T-helper 17 cell (primary cell): ENCODE results near the gene ADGRD2. TPM values are rescaled to one million over a fixed set of nuclear protein-coding genes. Genes with fewer than 3 reads are reported as not detected.

ENCODE experiments used
- ATAC-seq: fragments of 150-1000 bp; cut with Tn5 transposase; 2 replicates; pipeline ENCODE4 v1.10.0; 2021; ENCODE audit warnings: mild to moderate bottlenecking, moderate library complexity
- DNase-seq, 3 donors: peaks; one replicate each; pipeline versions ENCODE4 v3.0.0 to v3.0.0-alpha.2; 2020 to 2021
- H3K9me3 ChIP-seq: one replicate; pipeline ENCODE4 v1.7.0; 2013; ENCODE audit warnings: low read length, mild to moderate bottlenecking; ENCODE audit not compliant: control insufficient read depth, poor library complexity, severe bottlenecking
- H3K27ac Mint-ChIP-seq: one replicate; pipeline ENCODE4 v1.8.0; 2022; ENCODE audit warnings: mild to moderate bottlenecking, moderate library complexity, mixed read lengths
- H3K27me3 Mint-ChIP-seq: one replicate; pipeline ENCODE4 v1.8.0; 2022; ENCODE audit warnings: mixed read lengths
- H3K36me3 Mint-ChIP-seq: one replicate; pipeline ENCODE4 v1.8.0; 2022; ENCODE audit warnings: low read depth, mixed read lengths
- H3K4me1 Mint-ChIP-seq: one replicate; pipeline ENCODE4 v1.8.0; 2022; ENCODE audit warnings: mild to moderate bottlenecking, mixed read lengths
- H3K4me3 Mint-ChIP-seq: one replicate; pipeline ENCODE4 v1.8.0; 2022; ENCODE audit warnings: mild to moderate bottlenecking, moderate library complexity, mixed read lengths
- total RNA-seq, 4 donors: library from RNA in 2 of 4; stranded (reverse) in 2 of 4; gene quantifications; one replicate each; pipeline ENCODE4 v1.2.3 and lab custom pipeline; 2022 to 2026

The ADGRD2 gene
- total RNA-seq (not detected), total RNA-seq (lab: John Stamatoyannopoulos, UW) (0 reads per million in 2 donors)

- no peaks in the 10 kb centered on the region for H3K9me3 ChIP-seq
- no peak for DNase-seq
- Mint-ChIP-seq H3K4me3 (no peak within 1 kb of the TSS), H3K27ac (no peak within 1 kb of the TSS), H3K27me3 (peaks cover 45% of the 10 kb centered on the region), H3K4me1 (no peaks in the 10 kb centered on the region), H3K36me3 (no peaks in the 10 kb centered on the region)
- no peak for ATAC-seq
Measured at GRCh38 chr9:124450241-124450924, at the start of gene ADGRD2. Gene ADGRD2 (plus strand): TSS chr9:124450451. CDS start chr9:124451667, 1,216 bp downstream.

GRCh38 chr9:124403246-124403645 is 47.0 kb upstream of the ADGRD2 start:
- H3K27ac Mint-ChIP-seq = no peak overlapping the region
- H3K36me3 Mint-ChIP-seq = peaks cover 6% of the 10 kb centered on the region
- H3K4me3 Mint-ChIP-seq = no peak overlapping the region
- no peaks in the 10 kb centered on the region for H3K9me3 ChIP-seq
- H3K27me3 Mint-ChIP-seq = no peaks in the 10 kb centered on the region
- peaks cover 22% of the 10 kb centered on the region for H3K4me1 Mint-ChIP-seq
- DNase-seq (no peak), ATAC-seq (no peak)

- DNase-seq (no peak), ATAC-seq (no peak)
- Mint-ChIP-seq H3K36me3 (peaks cover 6% of the 10 kb centered on the region), H3K27me3 (no peaks in the 10 kb centered on the region), H3K4me3 (no peak overlapping the region), H3K4me1 (peaks cover 19% of the 10 kb centered on the region), H3K27ac (no peak overlapping the region)
- no peaks in the 10 kb centered on the region for H3K9me3 ChIP-seq
Measured at GRCh38 chr9:124409410-124409809, 40.8 kb upstream of the ADGRD2 start.

- no peak for DNase-seq
- ATAC-seq = no peak
- Mint-ChIP-seq H3K27me3 (no peaks in the 10 kb centered on the region), H3K4me1 (peaks cover 24% of the 10 kb centered on the region), H3K36me3 (peaks cover 6% of the 10 kb centered on the region), H3K4me3 (no peak overlapping the region), H3K27ac (no peak overlapping the region)
- H3K9me3 ChIP-seq = no peaks in the 10 kb centered on the region
Measured at GRCh38 chr9:124410321-124410913, 39.8 kb upstream of the ADGRD2 start.

- H3K27me3 Mint-ChIP-seq = no peaks in the 10 kb centered on the region
- ATAC-seq (no peak), DNase-seq (no peak)
- peaks cover 5% of the 10 kb centered on the region for H3K36me3 Mint-ChIP-seq
- H3K4me3 Mint-ChIP-seq = no peak overlapping the region
- H3K27ac Mint-ChIP-seq = no peak overlapping the region
- peaks cover 25% of the 10 kb centered on the region for H3K4me1 Mint-ChIP-seq
- no peaks in the 10 kb centered on the region for H3K9me3 ChIP-seq
Measured at GRCh38 chr9:124411514-124412227, 38.6 kb upstream of the ADGRD2 start.

- H3K9me3 ChIP-seq = no peaks in the 10 kb centered on the region
- H3K36me3 Mint-ChIP-seq = peaks cover 5% of the 10 kb centered on the region
Measured at GRCh38 chr9:124412228-124412575, 38.0 kb upstream of the ADGRD2 start.

GRCh38 chr9:124414612-124415011 is 35.6 kb upstream of the ADGRD2 start:
- DNase-seq (no peak), ATAC-seq (no peak)
- H3K9me3 ChIP-seq = no peaks in the 10 kb centered on the region
- Mint-ChIP-seq H3K4me3 (peak overlapping the region; percentile 93), H3K27me3 (no peaks in the 10 kb centered on the region), H3K36me3 (peaks cover 5% of the 10 kb centered on the region), H3K4me1 (peaks cover 19% of the 10 kb centered on the region), H3K27ac (peak overlapping the region; percentile 92)

More at GRCh38 chr9:124412228-124412575, 38.0 kb upstream of the ADGRD2 start:
- no peak overlapping the region for H3K4me3 Mint-ChIP-seq
- no peak overlapping the region for H3K27ac Mint-ChIP-seq
- DNase-seq = no peak
- H3K4me1 Mint-ChIP-seq = peaks cover 25% of the 10 kb centered on the region
- ATAC-seq = no peak
- no peaks in the 10 kb centered on the region for H3K27me3 Mint-ChIP-seq

- Mint-ChIP-seq H3K27ac (peak within 1 kb of the TSS; percentile 92), H3K27me3 (no peaks in the 10 kb centered on the region), H3K4me3 (peak within 1 kb of the TSS; percentile 93), H3K4me1 (peaks cover 21% of the 10 kb centered on the region), H3K36me3 (peaks cover 5% of the 10 kb centered on the region)
- DNase-seq (peak; percentile 92 to 96 (median 96)), ATAC-seq (peak; percentile 93)
- no peaks in the 10 kb centered on the region for H3K9me3 ChIP-seq
Measured at GRCh38 chr9:124415102-124415851, 35.0 kb upstream of the ADGRD2 start, which contains the start of gene PSMB7. Gene PSMB7 (minus strand): TSS chr9:124415442. CDS start chr9:124415425, 17 bp downstream.

GRCh38 chr9:124415852-124416484 is 34.3 kb upstream of the ADGRD2 start:
- Mint-ChIP-seq H3K27me3 (no peaks in the 10 kb centered on the region), H3K4me1 (peaks cover 21% of the 10 kb centered on the region), H3K4me3 (peak overlapping the region; percentile 93), H3K36me3 (peaks cover 5% of the 10 kb centered on the region), H3K27ac (peak overlapping the region; percentile 92)
- ATAC-seq = no peak
- DNase-seq = no peak
- H3K9me3 ChIP-seq = no peaks in the 10 kb centered on the region

- ATAC-seq (no peak), DNase-seq (no peak)
- Mint-ChIP-seq H3K36me3 (no peaks in the 10 kb centered on the region), H3K27ac (no peak overlapping the region), H3K4me3 (no peak overlapping the region), H3K27me3 (peaks cover 19% of the 10 kb centered on the region), H3K4me1 (peaks cover 14% of the 10 kb centered on the region)
- H3K9me3 ChIP-seq = no peaks in the 10 kb centered on the region
Measured at GRCh38 chr9:124419832-124420489, 30.3 kb upstream of the ADGRD2 start.

GRCh38 chr9:124420991-124421543 is 29.2 kb upstream of the ADGRD2 start:
- Mint-ChIP-seq H3K27ac (peak overlapping the region; percentile 59), H3K36me3 (no peaks in the 10 kb centered on the region), H3K4me3 (no peak overlapping the region), H3K4me1 (peaks cover 9% of the 10 kb centered on the region), H3K27me3 (peaks cover 19% of the 10 kb centered on the region)
- no peaks in the 10 kb centered on the region for H3K9me3 ChIP-seq
- no peak for DNase-seq
- peak; percentile 29 for ATAC-seq

GRCh38 chr9:124423155-124423554 is 27.1 kb upstream of the ADGRD2 start:
- DNase-seq = no peak
- H3K4me3 Mint-ChIP-seq = no peak overlapping the region
- no peaks in the 10 kb centered on the region for H3K9me3 ChIP-seq
- H3K27me3 Mint-ChIP-seq = peaks cover 19% of the 10 kb centered on the region
- H3K36me3 Mint-ChIP-seq = no peaks in the 10 kb centered on the region
- no peak for ATAC-seq
- no peak overlapping the region for H3K27ac Mint-ChIP-seq
- peaks cover 9% of the 10 kb centered on the region for H3K4me1 Mint-ChIP-seq
